UCSD-AML1 (cell line): ENCODE results near the gene SSBP4.

Source experiments
- DNase-seq: peaks from one replicate; lab custom pipeline; 2025; ENCODE audit not compliant: unreplicated experiment; lab: John Stamatoyannopoulos, UW

Gene SSBP4

DNA sequence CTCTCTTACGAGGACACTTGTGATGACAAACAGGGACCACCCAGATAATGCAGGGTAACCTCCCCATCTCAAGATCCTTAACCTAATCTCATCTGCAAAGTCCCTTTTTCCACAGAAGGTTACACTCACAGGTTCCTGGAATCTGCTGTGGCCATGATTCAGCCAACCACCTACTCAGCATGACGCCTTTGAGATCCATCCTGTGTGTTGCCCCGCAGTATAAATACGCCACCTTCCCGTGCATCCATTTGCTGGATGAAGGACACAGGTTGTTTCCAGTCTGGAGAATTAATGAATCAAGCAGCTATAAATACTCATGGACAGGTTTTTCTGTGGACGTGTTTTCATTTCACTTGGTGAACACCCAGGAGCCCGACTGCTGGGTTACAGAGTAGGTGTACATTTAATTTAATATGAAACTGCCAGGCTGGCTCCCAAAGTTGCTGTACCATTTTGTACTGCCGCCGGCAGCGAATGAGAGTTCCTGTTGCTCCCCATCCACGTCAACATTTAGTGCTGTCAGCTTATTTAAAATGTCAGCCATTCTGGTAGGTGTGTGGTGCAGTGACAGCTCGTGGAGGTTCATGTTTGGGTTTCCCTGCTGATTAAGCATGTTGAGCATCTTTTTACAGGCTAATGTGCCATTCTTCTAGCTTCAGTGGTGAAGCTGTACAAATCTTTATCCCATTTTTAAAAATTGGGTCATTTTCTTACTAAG is 62.5 kb downstream of the SSBP4 start:
- no peak for DNase-seq

DNA sequence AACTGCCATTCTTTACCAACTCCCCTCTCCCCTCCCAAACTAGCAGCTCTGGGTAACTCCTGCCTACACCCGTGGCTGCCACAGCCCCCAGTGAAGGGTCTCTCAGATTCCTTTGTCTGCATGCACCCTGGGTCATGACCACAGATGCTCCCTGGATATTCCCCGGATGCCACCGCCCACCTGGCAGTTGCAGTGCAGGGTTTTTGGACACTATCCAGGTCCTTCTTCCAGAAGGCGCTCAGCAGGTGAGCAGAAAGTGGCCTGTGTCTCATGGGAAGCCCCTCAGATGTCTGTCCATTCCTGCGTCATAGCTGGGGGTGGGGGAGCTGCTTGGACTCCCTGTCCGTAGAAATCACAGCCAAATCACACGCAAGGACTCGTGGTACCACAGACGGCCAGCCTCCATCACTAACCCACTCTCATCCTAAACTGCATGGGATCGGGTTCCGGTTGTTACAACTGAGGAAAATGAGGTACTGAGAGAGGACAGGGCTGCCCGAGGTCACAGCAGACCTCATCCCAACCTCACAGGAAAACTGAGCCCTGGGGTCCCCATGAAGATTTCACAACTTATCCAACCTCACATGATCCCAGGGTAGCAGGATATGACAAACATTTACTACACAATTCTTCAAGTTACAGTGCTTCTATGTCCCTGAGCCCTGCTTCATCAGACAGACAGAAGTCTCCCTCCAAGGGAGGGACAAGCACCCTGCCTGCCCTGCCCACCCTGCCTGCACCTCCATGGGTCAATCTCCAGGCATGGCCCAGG is 64.1 kb downstream of the SSBP4 start:
- DNase-seq: no peak
